Astrocyte of the cerebellum (primary cell): ENCODE measurements around the gene GABRR3.
A peak's percentile ranks its signal among the peaks of the same experiment; 100 is the strongest.

Source experiments
- DNase-seq: peaks from one replicate; pipeline ENCODE4 v3.0.0-alpha.2; 2011; ENCODE audit warnings: low read depth
- H3K4me3 ChIP-seq: 2 replicates; pipeline ENCODE4 v1.5.1; 2011; ENCODE audit warnings: mild to moderate bottlenecking, low read depth, low read length, moderate library complexity
- CTCF ChIP-seq: IDR thresholded peaks from 2 replicates; pipeline ENCODE4 v1.5.1; 2012; ENCODE audit warnings: low read length, low read depth, moderate library complexity, mild to moderate bottlenecking; ENCODE audit errors: missing control alignments
- in situ Hi-C: cut with HindIII; loops from 2 replicates; pipeline ENCODE4 v1.10.0; 2017; ENCODE audit warnings: low sequenced_read_pairs

The GABRR3 gene

GRCh38 chr3:98034486-98034885 lies 629 bp downstream of the GABRR3 start:
- no peak for DNase-seq
- H3K4me3 ChIP-seq = no peak overlapping the region
- in situ Hi-C loops = no loop called here
- no peak for TF ChIP-seq CTCF

- TF ChIP-seq CTCF = no peak
- in situ Hi-C loops = no loop called here
- no peak overlapping the region for H3K4me3 ChIP-seq
- DNase-seq = no peak
Observed at GRCh38 chr3:98034036-98034435, 1.1 kb downstream of the GABRR3 start.

GRCh38 chr3:98032904-98033303 lies 2.2 kb downstream of the GABRR3 start:
- TF ChIP-seq CTCF = no peak
- no peak overlapping the region for H3K4me3 ChIP-seq
- in situ Hi-C loops = no loop called here
- no peak for DNase-seq

- in situ Hi-C loops = no loop called here
- H3K4me3 ChIP-seq = no peak overlapping the region
- TF ChIP-seq CTCF = no peak
- no peak for DNase-seq
Observed at GRCh38 chr3:98032265-98032664, 2.9 kb downstream of the GABRR3 start.

- DNase-seq = no peak
- H3K4me3 ChIP-seq = no peak overlapping the region
- TF ChIP-seq CTCF = no peak
- in situ Hi-C loops = loop anchor here (10.0 kb wide), 1 partner anchor 244 kb away; no protein-coding TSS in a partner anchor
Observed at GRCh38 chr3:98029083-98029482, 6.0 kb downstream of the GABRR3 start.

GRCh38 chr3:98027085-98027446 lies 8.0 kb downstream of the GABRR3 start:
- no peak overlapping the region for H3K4me3 ChIP-seq
- peak; percentile 1 for DNase-seq
- in situ Hi-C loops = loop anchor here (10.0 kb wide), 1 partner anchor 242 kb away; no protein-coding TSS in a partner anchor
- TF ChIP-seq CTCF = no peak
